ENCODE measurements around the gene SARDH. TPM values are rescaled to one million over a fixed set of nuclear protein-coding genes. Genes with fewer than 3 reads are reported as not detected.

The SARDH gene
- total and polyA plus RNA-seq, 2 experiments from 2014 or later: 6.0 to 16.9 TPM

- Histone ChIP-seq H3K27ac (no peak overlapping the region), H3K4me3 (no peak overlapping the region), H3K9me3 (ENCODE audit: low read depth) (no peaks in the 10 kb centered on the region), H3K27me3 (no peaks in the 10 kb centered on the region), H3K36me3 (no peaks in the 10 kb centered on the region), H3K4me1 (ENCODE audit: low read depth) (no peaks in the 10 kb centered on the region)
- TF ChIP-seq CTCF (IDR thresholded peaks at IDR 0.05; ENCODE audit: low read depth, low read length): no peak
- no peak for DNase-seq (ENCODE audit: low read depth in 1 of 2, low spot score in 1 of 2)
These were observed 7.0 kb downstream of the SARDH start for GRCh38 chr9:133730994-133731715.

GRCh38 chr9:133729617-133730281 lies 8.4 kb downstream of the SARDH start:
- no peak overlapping the region for H3K27ac ChIP-seq
- H3K4me1 ChIP-seq (ENCODE audit: low read depth): no peaks in the 10 kb centered on the region
- no peak for DNase-seq (ENCODE audit: low read depth in 1 of 2, low spot score in 1 of 2)
- no peaks in the 10 kb centered on the region for H3K27me3 ChIP-seq
- TF ChIP-seq CTCF (IDR thresholded peaks at IDR 0.05; ENCODE audit: low read depth, low read length): no peak
- no peaks in the 10 kb centered on the region for H3K9me3 ChIP-seq (ENCODE audit: low read depth)
- H3K4me3 ChIP-seq: no peak overlapping the region
- no peaks in the 10 kb centered on the region for H3K36me3 ChIP-seq

DNA sequence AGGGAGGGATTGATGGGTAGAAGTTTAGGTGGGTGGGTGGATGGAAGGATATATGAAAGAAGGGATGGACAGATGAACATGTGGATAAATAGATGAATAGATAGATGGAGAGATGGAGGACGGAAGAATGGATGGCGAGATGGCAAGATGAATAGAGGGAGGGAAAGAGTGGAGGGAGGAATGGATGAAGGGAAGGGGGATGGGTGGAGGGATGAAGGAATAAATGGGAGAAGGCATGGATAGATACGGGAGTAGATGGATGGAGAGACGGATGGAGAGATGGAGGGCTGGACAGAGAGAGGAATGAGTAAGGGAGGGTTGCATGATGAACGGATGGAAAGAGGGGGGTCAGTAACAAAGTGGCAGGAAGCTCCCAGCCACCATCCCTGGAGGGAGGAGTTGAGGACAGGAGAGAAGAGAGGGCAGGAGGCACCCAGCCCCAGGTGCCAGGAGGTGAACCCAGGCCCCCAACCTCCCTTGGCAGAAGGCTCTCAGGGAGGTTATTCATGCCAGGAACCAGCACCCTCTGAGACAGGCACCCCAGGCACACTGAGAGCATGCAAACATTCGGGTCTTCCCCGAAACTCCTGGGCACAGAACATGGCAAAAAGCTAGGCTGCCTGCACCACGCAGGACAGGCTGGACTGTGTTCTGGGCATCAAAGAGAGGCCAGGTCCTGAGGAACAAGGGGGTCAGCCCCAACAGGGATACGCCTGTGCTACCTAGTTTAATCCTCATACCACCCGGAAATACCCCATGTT lies 9.1 kb downstream of the SARDH start:
- H3K27me3 ChIP-seq: no peaks in the 10 kb centered on the region
- H3K36me3 ChIP-seq: no peaks in the 10 kb centered on the region
- H3K4me1 ChIP-seq (ENCODE audit: low read depth): no peaks in the 10 kb centered on the region
- H3K27ac ChIP-seq: no peak overlapping the region
- no peak for DNase-seq (ENCODE audit: low read depth in 1 of 2, low spot score in 1 of 2)
- no peak for TF ChIP-seq CTCF (IDR thresholded peaks at IDR 0.05; ENCODE audit: low read depth, low read length)
- H3K4me3 ChIP-seq: no peak overlapping the region
- no peaks in the 10 kb centered on the region for H3K9me3 ChIP-seq (ENCODE audit: low read depth)

GRCh38 chr9:133727876-133728441 lies 10.2 kb downstream of the SARDH start:
- Histone ChIP-seq H3K27ac (no peak overlapping the region), H3K27me3 (no peaks in the 10 kb centered on the region), H3K36me3 (no peaks in the 10 kb centered on the region), H3K9me3 (ENCODE audit: low read depth) (no peaks in the 10 kb centered on the region), H3K4me3 (no peak overlapping the region), H3K4me1 (ENCODE audit: low read depth) (no peaks in the 10 kb centered on the region)
- TF ChIP-seq CTCF (IDR thresholded peaks at IDR 0.05; ENCODE audit: low read depth, low read length): no peak
- DNase-seq (ENCODE audit: low read depth in 1 of 2, low spot score in 1 of 2): no peak

- H3K9me3 ChIP-seq (ENCODE audit: low read depth): no peaks in the 10 kb centered on the region
- DNase-seq (ENCODE audit: low read depth in 1 of 2, low spot score in 1 of 2): no peak
These were observed 10.8 kb downstream of the SARDH start for GRCh38 chr9:133727277-133727875.

More at GRCh38 chr9:133727277-133727875, 10.8 kb downstream of the SARDH start:
- H3K36me3 ChIP-seq: no peaks in the 10 kb centered on the region
- no peak for TF ChIP-seq CTCF (IDR thresholded peaks at IDR 0.05; ENCODE audit: low read depth, low read length)
- H3K4me3 ChIP-seq: no peak overlapping the region
- no peaks in the 10 kb centered on the region for H3K27me3 ChIP-seq
- H3K27ac ChIP-seq: no peak overlapping the region
- no peaks in the 10 kb centered on the region for H3K4me1 ChIP-seq (ENCODE audit: low read depth)
